GM10248 (cell line): ENCODE data around the gene NUDT8.
A peak's percentile ranks its signal among the peaks of the same experiment; 100 is the strongest.
"Not testable (repeated sequence)": the region's sequence is repeated elsewhere in the genome, so short reads cannot be mapped to it uniquely, and the experiment has no call there.

ENCODE experiments used
- CTCF ChIA-PET: fragments of 300-600 bp; sonication (Branson Sonifier 250); formaldehyde crosslinking; extraction: SDS; loops from one replicate; lab custom pipeline; 2021; ENCODE audit warnings: antibody characterized with exemption; lab: Yijun Ruan, JAX
- POLR2A ChIA-PET: fragments of 350-650 bp; sonication (Branson Sonifier 250); formaldehyde crosslinking; extraction: SDS; loops from one replicate; lab custom pipeline; 2020; ENCODE audit warnings: antibody characterized with exemption; lab: Yijun Ruan, JAX
- DNase-seq: peaks from one replicate; pipeline ENCODE4 v3.0.0; 2012; ENCODE audit errors: extremely low spot score
- CTCF ChIP-seq: IDR thresholded peaks from 2 replicates; pipeline ENCODE4 v1.5.1; 2012; ENCODE audit warnings: mild to moderate bottlenecking, low read depth; ENCODE audit errors: extremely low read depth, missing control alignments, control extremely low read depth

Gene NUDT8

GRCh38 chr11:67606492-67607295 is 23.0 kb downstream of the NUDT8 start, which contains the start of gene NDUFV1:
Gene NDUFV1 (plus strand): TSS chr11:67606936. CDS start chr11:67607005, 69 bp downstream.
- POLR2A ChIA-PET, result no interaction called here
- TF ChIP-seq CTCF, result peak; percentile 68
- peak; percentile 93 for DNase-seq
- CTCF ChIA-PET, result interaction anchor here (1.0 to 3.4 kb wide), 2 partner anchors 23 to 24 kb away, joined by 3 to 12 read pairs; partner anchors contain the start of gene NUDT8

GRCh38 chr11:67606093-67606491 is 23.6 kb downstream of the NUDT8 start:
- CTCF ChIA-PET, result interaction anchor here (0.7 to 1.0 kb wide), 2 partner anchors 8 to 34 kb away, joined by 3 read pairs; no protein-coding TSS in a partner anchor
- TF ChIP-seq CTCF, result no peak
- POLR2A ChIA-PET, result no interaction called here
- no peak for DNase-seq

GRCh38 chr11:67605231-67606011 is 24.3 kb downstream of the NUDT8 start:
- POLR2A ChIA-PET, result no interaction called here
- no peak for DNase-seq
- CTCF ChIA-PET, result interaction anchor here (0.7 to 1.0 kb wide), 2 partner anchors 8 to 33 kb away, joined by 3 read pairs; no protein-coding TSS in a partner anchor
- TF ChIP-seq CTCF, result no peak

GRCh38 chr11:67604815-67605214 is 24.9 kb downstream of the NUDT8 start:
- TF ChIP-seq CTCF, result no peak
- CTCF ChIA-PET, result interaction anchor here (0.8 kb wide), 1 partner anchor 9 kb away, joined by 3 read pairs; no protein-coding TSS in a partner anchor
- POLR2A ChIA-PET, result no interaction called here
- no peak for DNase-seq

- DNase-seq, POLR2A ChIA-PET: not testable (repeated sequence)
- CTCF ChIA-PET, result interaction anchor here (0.7 to 0.8 kb wide), 2 partner anchors 10 to 19 kb away, joined by 3 read pairs; no protein-coding TSS in a partner anchor
Measured at GRCh38 chr11:67604119-67604518, 25.6 kb downstream of the NUDT8 start.

GRCh38 chr11:67601098-67601497 is 28.6 kb downstream of the NUDT8 start:
- TF ChIP-seq CTCF, result no peak
- DNase-seq, result no peak
- ChIA-PET POLR2A (no interaction called here), CTCF (interaction anchor here (1.7 kb wide), 1 partner anchor 10 kb away, joined by 10 read pairs; no protein-coding TSS in a partner anchor)
